GM19023 (cell line): ENCODE results near the gene EHMT1.
"Not testable (repeated sequence)": the region's sequence is repeated elsewhere in the genome, so short reads cannot be mapped to it uniquely, and the experiment has no call there.

ENCODE experiments used
- ATAC-seq: cut with Tn5 transposase; IDR thresholded peaks from one replicate; pipeline ENCODE4 v1.9.1; 2021; ENCODE audit warnings: mild to moderate bottlenecking, moderate library complexity; ENCODE audit not compliant: unreplicated experiment

The EHMT1 gene

GRCh38 chr9:137715866-137716693, 97.3 kb downstream of the EHMT1 start:
- not testable (repeated sequence) for ATAC-seq

GRCh38 chr9:137716694-137717287, 98.0 kb downstream of the EHMT1 start:
- ATAC-seq, result no peak

GRCh38 chr9:137717776-137718327, 99.0 kb downstream of the EHMT1 start:
- ATAC-seq, result no peak

- ATAC-seq, result no peak
Measured at GRCh38 chr9:137719194-137719593, 100.4 kb downstream of the EHMT1 start.

GRCh38 chr9:137720571-137721110, 101.8 kb downstream of the EHMT1 start:
- ATAC-seq, result no peak

- ATAC-seq, result no peak
Measured at GRCh38 chr9:137721479-137721878, 102.7 kb downstream of the EHMT1 start.

- no peak for ATAC-seq
Measured at GRCh38 chr9:137721899-137722298, 103.1 kb downstream of the EHMT1 start.

- no peak for ATAC-seq
Measured at GRCh38 chr9:137722481-137722880, 103.7 kb downstream of the EHMT1 start.

- not testable (repeated sequence) for ATAC-seq
Measured at GRCh38 chr9:137723356-137723755, 104.6 kb downstream of the EHMT1 start.

GRCh38 chr9:137723783-137724445, 105.1 kb downstream of the EHMT1 start:
- no peak for ATAC-seq

- ATAC-seq, result no peak
Measured at GRCh38 chr9:137724818-137725240, 106.0 kb downstream of the EHMT1 start.

GRCh38 chr9:137725598-137725997, 106.8 kb downstream of the EHMT1 start:
- no peak for ATAC-seq

GRCh38 chr9:137726336-137726735, 107.5 kb downstream of the EHMT1 start:
- ATAC-seq, result not testable (repeated sequence)

- ATAC-seq, result no peak
Measured at GRCh38 chr9:137726764-137727163, 108.0 kb downstream of the EHMT1 start.

GRCh38 chr9:137727716-137728115, 108.9 kb downstream of the EHMT1 start:
- no peak for ATAC-seq

- ATAC-seq, result no peak
Measured at GRCh38 chr9:137728444-137729311, 109.9 kb downstream of the EHMT1 start.

- no peak for ATAC-seq
Measured at GRCh38 chr9:137731216-137731946, 112.6 kb downstream of the EHMT1 start.

GRCh38 chr9:137731947-137732813, 113.4 kb downstream of the EHMT1 start:
- no peak for ATAC-seq

GRCh38 chr9:137733429-137733828, 114.6 kb downstream of the EHMT1 start:
- no peak for ATAC-seq
